HG02678 (cell line): ENCODE measurements around the gene EEF1AKMT3.

Source experiments
- ATAC-seq: cut with Tn5 transposase; IDR thresholded peaks from one replicate; pipeline ENCODE4 v1.9.1; 2021; ENCODE audit warnings: mild to moderate bottlenecking, moderate library complexity; ENCODE audit not compliant: unreplicated experiment

The EEF1AKMT3 gene

DNA sequence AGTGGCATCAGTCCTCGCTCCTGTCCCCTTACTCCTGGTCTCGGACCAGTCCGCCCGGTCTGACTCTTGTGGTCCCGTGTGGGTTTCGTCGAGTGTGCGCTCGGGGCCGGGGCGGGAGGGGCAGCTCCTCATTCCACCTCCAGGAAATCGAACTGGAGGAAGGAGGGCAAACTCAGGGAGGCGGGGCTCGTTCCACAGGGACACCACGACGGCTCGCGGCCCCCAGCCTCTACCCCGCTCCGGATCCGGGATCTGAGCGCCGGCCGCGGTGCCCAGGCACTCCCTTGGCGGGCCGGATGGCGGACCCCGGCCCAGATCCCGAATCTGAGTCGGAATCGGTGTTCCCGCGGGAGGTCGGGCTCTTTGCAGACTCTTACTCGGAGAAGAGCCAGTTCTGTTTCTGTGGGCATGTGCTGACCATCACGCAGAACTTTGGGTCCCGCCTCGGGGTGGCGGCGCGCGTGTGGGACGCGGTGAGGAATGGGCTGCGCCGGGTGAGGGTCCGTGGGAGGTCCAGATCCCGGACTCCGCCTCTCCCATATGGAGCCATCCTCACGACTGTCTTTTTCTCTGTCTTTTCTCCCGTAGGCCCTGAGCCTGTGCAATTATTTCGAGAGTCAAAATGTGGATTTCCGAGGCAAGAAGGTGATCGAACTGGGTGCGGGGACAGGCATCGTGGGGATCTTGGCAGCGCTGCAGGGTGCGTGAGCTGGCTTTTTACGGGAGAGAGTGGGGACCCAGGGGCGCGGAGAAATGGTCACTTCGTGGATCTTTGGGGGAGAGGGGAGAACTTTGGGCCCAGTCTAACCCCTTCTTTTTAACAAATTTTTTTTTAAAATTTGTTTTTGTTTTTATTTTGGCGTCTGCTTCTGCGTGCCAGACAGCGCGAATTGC, at the start of gene EEF1AKMT3:
EEF1AKMT3 (plus strand) TSS at position 186 of the 894 bp plus-strand sequence; CDS start at position 297, 111 bp downstream.
- ATAC-seq, result peak; percentile 17

DNA sequence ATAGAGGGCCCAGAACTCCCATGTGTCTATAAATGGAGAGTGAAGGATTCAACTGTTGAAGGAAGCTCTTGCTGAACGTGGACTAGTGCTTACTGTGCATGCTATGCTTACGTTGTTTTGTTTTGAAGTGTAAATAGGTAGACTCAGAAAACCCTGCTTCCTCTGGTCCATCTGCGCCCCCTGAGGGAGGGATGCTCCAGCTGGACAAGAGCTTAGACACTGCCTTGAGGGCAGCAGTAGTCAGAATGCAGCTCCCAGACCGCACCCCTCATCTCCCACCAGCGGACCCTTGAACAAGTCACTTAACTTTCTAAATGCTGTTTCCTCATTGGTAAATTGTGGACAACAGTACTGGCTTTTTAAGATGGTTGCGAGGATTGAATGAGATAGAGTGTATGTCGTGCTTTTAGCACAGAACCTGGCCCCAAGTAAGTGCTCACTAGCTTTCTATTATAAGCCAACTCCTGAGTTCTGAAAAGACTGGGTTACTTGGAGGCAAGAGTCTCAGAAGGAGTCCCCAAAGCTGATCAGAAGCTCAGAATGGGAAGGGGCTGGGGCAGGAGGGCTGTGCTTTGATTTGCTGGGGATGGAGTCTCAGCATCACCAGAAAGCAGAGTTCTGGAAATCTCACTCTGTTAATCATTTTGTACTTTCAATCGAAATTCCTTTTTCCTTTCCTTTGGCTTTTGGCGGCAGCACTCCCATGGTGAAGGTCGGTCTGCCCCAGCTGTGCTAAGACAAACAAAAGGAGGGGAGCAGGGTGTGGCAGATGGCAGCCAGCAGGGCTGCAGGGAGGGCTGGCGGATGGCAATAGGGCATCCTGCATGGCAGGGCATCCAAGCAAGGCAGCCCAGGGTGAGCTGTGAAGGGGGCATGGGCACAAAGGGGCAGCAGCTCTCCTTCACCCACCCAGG, 49.4 kb upstream of the EEF1AKMT3 start:
- no peak for ATAC-seq

DNA sequence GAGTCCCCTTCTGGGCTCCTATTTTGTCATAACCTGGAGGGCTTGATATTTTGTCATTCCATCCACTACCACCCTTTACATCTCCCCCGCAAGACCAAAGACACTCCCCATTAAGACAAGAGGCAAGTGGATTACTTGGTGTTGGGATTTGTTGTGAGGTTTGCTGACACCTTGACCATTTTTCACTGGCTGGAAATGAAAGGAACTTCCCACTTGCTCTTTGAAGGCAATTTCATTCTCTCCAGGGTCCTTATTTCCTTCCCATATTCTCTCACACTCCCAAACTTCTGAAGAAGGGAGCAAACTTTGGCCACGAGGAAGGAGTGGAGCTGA, 48.8 kb upstream of the EEF1AKMT3 start:
- no peak for ATAC-seq

DNA sequence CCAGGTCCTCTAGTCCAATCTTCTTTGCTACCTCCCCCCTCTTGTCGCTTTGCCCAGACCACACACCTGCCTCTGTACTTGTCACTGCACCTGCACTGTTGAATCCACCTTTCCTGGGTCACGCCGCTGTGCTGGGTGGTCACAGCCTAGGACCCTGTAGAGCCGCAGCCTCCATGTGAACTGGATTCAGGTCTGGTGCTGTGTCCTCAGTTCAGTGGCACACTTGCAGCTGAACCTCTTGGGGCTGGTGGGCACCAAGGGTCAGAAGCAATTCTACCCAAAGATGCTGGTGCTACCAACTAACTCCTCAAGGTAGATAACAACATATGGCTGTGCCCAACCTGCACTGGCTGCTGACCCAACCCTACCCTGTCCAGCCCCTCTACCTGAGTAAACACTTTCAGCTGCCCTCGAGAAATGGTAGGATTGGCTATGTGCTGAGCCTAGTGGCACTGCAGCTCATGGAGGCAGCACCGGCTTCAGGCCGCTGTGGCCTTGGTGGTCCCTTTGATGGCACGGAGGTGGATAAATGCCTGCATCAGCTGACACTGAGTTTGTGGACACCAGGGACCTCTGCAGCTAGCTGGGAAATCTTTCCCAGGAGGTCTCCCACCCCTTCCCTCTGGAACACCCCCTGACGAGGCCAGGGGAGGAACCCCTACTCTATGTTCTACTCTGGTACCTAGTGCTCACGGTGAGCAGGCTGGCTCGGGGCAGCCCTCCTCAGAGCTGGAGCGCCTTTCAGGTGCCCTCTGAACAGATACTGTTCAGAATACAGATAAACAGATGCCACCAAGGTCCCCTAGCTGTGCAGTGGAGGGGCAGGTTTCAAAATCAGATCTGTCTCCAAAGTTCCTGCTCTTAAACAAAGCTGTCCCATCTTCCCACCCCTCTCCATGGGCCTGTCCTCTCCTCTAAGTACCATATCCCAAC, 48.1 kb upstream of the EEF1AKMT3 start:
- ATAC-seq, result no peak

DNA sequence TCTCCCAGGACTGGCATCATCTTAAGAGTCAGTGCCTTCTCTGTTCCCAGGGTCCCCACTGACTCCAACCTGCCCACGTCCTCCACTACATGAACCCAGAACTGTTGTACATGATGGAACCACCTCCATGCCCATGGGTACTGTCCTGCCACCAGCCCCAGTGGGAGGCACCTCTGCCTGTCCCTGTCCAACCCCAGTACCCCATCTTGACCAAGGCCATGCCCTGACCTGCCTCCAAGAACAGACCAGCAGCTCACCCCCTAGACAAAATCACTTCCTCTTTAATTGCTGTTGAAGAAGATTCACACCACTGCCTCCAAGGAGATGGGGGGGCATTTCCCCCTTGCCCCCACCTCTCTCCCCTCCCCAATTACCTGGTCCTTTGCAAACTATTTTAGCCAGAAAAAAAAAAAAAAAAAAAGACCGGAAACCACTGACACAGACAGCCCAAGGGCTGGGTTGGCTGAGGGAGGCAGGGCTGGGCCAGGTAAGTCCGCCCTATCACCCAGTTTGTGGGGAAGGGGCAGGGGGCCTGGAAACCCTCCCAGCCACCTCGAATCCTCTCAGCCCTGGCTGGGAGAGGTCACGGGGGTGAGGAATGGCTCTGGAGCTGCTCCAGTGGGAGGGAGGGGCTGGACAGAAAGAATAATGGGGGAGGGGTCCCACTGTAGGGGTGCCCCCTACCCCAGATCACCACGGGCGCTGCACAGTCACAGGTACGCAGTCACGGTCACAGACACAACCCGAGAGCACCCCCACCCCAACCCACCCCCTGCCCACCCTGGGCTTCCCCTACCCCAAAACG, 47.3 kb upstream of the EEF1AKMT3 start:
- no peak for ATAC-seq

DNA sequence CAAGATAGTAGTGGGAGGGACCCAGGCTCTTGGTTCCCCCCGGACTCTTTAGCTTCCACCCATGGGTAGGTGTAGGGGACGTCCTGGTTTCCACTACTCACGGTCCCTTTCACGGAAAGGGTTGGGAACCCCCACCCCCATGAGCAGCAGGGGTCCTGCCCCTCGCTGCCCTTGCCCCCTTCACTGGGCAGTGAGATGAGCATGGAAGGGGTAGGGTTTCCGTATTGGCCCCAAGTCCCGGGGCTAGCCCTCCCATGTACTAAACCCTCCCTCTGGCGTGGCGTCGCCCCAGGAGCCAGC, 46.6 kb upstream of the EEF1AKMT3 start:
- ATAC-seq, result no peak

DNA sequence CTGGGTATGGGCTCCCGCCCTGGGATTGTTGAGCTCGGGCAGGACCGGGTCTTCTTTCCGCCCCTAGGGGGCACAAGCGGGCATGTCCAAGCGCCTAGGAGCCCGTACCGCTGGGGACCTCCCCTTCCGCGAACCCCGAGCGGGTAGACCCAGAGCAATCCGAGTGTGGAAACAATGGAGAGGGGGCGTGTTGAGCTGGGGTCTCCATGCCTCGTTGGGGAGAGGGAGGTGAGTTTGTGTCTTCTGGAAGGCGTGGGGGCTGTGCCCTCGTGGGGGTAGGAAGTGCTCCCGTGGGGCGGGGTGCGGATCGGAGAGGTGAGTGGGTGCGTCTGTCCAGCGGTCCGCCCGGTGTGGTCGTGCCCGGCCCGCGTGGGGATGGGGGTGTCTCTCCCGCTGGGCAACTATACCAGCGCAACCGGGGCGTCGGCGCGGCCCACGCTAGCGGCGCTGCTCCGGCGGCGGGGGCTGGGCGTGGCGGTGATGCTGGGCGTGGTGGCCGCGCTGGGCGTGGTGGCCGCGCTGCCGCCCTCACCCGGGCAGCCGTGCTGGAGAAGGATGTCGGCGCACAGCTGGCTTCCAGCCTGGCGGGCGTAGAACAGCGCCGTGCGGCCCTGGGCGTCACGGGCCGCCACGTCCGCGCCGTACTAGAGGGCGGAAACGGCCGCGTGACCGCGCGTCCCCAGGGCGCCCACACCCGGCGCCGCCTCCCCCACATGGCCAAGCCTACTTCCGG, 46.1 kb upstream of the EEF1AKMT3 start:
- ATAC-seq, result no peak

DNA sequence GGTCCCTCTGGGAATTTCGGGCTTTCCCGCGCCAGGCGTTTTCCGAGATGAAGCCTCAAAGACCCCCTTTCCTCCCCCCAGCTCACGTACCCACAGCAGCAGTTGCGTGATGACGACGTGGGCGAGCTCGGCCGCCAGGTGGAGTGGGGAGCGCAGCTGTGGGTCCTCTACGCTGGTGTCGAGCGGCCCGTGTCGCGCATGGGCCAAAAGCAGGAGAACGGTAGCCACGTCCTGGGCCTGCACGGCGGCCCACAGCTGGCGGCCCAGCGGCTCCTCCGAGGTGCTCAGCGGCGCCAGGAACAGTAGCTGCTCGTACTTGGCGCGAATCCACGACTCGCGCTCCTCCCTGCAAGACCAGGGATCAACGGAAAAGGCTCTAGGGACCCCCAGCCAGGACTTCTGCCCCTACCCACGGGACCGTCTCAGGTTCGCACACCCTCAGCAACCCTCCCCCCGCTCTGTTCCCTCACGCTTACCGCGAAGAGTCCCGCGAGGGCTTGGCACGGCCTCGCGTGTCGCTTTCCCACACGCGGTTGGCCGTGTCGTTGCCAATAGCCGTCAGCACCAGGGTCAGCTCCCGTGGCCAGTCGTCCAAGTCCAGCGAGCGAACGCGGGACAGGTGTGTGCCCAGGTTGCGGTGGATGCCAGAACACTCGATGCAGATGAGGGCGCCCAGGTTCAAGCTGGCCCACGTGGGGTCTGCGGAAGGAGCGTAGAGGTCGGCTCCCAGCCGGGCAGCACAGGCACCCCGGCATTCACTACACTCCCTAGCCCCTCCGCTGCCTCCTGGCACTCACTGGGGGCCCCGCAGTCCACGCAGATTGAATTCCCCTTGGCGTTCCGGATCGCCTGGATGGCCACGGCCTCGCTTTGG, 45.3 kb upstream of the EEF1AKMT3 start:
- no peak for ATAC-seq

DNA sequence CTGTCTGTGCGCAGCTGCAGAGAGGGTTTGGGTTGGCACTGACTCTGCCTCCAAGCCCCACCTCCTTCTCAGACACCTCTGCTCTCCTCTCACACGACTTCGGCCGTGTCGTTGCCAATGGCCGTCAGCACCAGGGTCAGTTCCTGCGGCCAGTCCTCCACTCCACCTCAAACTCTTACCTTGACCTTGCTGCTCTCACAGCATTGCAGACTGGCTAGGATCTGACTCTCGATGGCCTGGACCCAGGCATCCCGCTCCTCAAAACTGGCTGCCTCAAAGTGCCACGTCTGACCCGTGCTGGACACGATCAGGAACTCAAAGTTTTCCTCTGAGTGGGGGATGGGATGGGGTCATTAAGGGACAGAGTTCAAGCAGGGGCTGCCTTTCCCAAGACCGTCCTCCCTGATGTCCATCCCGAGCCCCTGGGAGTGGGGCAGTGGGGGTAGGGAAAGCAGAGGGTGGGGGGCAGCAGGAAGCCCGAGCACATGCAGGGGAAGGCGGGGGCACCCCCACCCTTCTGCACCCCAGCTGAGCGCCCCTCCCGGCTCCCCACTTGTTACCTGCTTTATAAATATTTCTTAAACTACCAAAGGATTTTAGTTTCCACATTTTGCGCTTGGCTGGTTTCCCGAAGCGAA, 44.5 kb upstream of the EEF1AKMT3 start:
- no peak for ATAC-seq

DNA sequence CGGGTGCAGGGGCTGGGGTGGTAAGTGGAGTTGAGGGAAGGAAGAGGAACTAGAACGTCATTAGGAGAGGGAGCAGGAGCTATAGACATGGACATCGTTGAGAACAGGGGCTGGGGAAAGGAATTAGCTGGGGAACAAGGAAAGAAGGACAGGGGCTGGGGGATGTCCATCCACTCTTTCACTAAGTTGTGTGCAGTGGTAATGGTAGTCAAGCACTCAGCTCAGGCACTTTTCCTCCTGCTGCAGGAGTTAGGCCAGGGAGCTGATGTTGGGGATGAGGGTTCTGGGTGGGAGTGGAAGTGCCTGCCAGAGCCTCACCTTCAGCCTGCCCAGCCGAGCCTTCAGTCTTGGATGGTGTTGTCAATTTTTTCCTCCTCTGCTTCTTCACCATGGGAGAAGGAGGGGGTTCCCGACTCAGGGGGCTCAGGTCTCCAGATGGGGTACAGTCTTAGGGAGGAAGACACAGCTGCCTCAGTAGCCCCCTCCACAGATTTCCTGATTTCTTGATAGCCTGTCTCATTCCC, 43.0 kb upstream of the EEF1AKMT3 start:
- no peak for ATAC-seq

DNA sequence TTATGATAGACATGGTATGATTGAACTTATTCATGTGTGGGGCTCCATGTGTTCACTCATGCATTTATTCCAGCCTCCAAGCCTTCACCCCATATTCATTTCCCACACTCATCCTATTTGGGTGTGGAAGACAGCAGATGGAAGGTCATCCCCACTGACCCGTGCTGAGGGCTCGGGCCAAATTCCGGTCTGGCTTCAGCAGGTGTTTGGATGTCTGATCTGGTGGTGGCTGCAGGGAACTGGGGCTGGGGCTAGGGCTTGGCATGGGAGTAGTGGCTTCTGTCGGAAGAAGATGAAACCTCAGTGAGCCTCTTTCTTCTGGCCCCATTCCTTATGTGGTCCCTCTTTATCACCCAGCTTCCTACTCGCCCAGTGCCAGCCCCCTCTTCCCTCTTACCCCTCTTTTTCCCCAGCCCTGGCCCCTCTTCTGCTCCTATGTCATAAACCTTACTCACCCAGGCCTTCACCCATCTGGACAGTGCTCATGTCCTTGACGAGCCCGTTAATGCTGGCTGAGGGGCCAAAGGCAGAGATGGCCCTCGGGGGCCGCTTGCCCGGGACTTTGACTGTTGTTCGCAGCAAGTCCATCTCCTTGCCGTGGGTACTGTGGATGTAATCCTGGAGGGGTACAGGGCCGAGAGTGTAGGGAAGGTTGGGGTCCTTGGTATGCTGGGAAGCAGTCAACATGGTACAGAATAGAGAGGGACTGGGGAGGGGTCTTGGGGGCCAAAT, 41.9 kb upstream of the EEF1AKMT3 start:
- no peak for ATAC-seq

DNA sequence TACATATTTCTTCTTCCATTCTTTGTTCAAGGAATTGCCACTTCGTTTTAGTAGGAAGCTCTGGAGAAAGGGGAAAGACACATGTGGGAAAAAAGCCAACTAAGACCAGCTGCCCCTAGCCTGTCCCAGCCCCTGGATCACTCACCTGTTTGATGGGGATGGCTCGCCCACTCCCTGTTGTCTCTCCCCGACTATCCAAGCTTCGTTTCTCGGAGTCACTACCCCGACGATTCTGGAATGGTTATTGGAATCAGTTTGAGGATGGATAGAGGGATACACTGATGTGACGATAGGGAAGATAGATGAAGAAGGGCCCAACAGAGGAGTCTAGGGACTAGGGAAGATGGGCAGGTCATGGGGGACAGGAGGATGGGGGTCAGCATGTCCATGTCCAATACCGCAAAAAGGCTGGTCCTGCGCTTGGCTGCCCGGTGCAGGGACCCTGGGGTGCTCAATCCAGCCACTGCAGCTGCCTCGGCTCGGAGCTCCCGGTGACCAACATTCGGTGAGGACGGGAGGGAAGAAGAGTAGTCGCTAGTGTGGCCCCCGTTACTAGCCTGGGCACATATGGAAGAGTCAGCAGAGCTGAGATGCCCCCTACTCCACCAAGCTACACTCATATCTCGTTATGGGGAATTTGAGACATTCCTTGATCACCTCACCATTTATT, 40.9 kb upstream of the EEF1AKMT3 start:
- ATAC-seq, result no peak

DNA sequence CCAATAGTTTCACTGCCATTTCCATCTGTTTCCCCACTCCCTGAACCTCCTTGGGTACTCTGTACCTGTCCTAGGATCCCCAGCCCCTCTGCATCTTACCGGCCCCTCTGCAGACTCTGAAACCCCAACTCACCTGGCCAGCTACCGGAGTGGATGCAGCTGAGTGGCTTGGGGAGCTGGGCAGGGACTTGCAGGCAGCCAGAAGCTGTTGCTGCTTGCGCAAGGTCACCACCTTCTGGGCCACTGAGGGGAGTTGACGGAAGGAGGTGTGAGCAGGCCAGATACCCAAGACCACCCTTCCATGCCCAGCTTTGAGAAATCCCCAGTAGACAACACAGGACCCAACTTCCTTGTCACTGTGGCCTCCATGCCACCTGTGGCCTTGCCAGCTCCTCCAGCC, 40.1 kb upstream of the EEF1AKMT3 start:
- no peak for ATAC-seq

DNA sequence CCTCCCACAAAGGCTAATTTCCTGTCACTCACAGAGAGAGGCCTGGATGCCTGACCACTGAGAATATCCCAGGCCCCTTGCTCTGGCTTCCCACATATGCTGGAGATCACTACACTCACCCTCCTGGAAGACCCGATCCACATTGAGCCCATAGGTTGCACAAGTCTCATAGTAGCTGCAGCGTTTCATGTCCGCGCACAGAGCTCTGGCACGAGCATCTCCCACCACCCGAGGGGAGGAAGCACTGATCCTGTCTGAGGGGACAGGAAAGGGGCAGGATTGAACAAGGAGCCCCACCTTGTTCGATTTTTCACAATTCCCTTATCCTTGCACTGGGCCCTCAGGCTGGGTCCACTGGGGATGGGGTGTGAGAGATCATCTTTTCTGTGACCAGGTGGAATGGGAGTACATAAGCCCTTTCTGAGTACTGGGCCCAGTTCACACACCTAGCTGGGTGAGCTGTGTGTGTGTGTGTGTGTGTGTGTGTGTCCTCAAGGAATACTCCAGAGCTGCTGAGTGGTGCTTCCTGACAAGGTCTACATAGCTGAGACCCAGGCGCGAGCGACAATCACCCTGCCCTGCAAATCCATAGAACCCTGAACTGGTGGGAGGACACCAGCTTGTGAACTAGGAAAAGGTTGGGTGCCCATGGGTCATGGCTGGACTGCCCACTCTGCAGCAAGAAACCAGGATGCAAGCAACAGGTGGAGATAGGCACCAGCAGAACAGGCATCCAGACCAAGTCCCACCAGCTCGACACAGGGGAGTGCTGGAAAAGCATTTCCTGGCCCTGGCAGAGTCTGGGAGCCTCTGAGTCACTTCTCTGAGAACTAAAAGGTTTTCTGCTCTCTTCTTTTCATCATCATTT, 39.5 kb upstream of the EEF1AKMT3 start:
- no peak for ATAC-seq

DNA sequence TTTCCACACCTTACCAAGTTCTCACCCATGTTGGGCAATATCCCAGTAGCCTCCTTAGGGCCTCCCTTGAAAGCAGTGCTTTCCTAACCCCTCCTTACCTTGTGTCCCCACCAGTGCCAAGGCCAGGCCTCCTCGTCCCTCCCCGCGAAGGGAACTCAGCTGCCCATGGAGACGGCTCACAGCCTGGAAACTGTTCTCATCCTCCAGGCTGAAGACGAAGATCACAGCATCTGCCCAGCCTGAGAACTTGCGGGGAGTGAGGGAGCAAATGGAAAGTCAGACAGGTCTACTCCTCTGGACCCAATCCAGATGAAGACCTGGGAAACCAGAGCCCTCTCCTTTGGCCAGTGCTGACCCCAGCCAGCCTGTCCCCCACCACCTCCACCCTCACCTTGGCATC, 38.5 kb upstream of the EEF1AKMT3 start:
- no peak for ATAC-seq

DNA sequence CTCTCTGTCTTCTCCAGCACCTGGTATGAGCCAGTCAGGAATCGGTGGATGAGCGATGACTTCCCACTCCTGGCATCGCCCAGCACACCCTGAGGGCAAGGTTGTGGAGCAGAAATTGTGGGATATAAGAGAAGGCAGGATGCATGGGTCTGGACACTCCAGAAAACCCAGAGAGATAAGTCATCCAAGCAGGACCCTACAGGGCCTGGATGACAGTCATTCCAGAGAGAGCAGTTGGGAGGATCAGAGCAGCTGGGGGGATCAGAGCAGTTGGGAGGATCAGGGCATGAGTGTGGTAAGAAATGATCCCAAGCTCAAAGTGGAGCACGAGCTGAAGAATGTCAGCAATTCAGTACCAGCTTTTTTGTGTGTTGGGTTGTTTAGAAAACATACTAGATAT, 37.8 kb upstream of the EEF1AKMT3 start:
- ATAC-seq, result no peak
